Urinary bladder (tissue), 4 donors: ENCODE data around the gene MRPS15. TPM values are rescaled to one million over a fixed set of nuclear protein-coding genes. Genes with fewer than 3 reads are reported as not detected.

Source experiments
- DNase-seq: peaks from one replicate; pipeline ENCODE4 v3.0.0-alpha.2; 2015; ENCODE audit errors: extremely low spot score
- H3K27ac ChIP-seq: one replicate; pipeline ENCODE4 v1.5.1; 2013; ENCODE audit warnings: low read depth, mild to moderate bottlenecking, moderate library complexity
- H3K36me3 ChIP-seq: one replicate; pipeline ENCODE4 v1.6.1; 2013; ENCODE audit warnings: mild to moderate bottlenecking, moderate library complexity; ENCODE audit not compliant: insufficient read depth
- H3K4me1 ChIP-seq: one replicate; pipeline ENCODE4 v1.6.1; 2013; ENCODE audit warnings: mild to moderate bottlenecking, moderate library complexity; ENCODE audit not compliant: insufficient read depth
- H3K4me3 ChIP-seq: one replicate; pipeline ENCODE4 v1.5.1; 2013; ENCODE audit warnings: low read depth, low read length
- WGBS: extraction: QIAGEN DNeasy Blood & Tissue Kit; methylation state at CpG from one replicate; pipeline ENCODE4 v1.1.7; 2013; 5-methylcytosine and 5-hydroxymethylcytosine counted together
- polyA plus RNA-seq: library from polyadenylated mRNA; stranded (reverse); fragments of 200-250 nt; gene quantifications from one replicate; pipeline ENCODE4 v1.2.3, GENCODE V29; 2013
- small RNA-seq: library from RNA; depleted of rRNA; stranded (forward); fragments of <200 nt; gene quantifications from one replicate; pipeline ENCODE3, GENCODE V24; 2014
- total RNA-seq: library from RNA; depleted of rRNA; stranded (reverse); fragments of >200 nt; gene quantifications from one replicate; pipeline ENCODE4 v1.2.3, GENCODE V29; 2014
- donor health status: healthy with polysubstance abuse.
- donor health status: healthy.

MRPS15 gene
- total and polyA plus RNA-seq, 2 donors: 26.0 to 69.9 TPM

GRCh38 chr1:36417931-36418330 lies 46.3 kb downstream of the MRPS15 start:
- WGBS: 89% methylated on average over 9 of the region's 9 CpGs
- Histone ChIP-seq H3K4me3 (no peak overlapping the region), H3K27ac (no peak overlapping the region), H3K4me1 (no peaks in the 10 kb centered on the region), H3K36me3 (no peaks in the 10 kb centered on the region)
- DNase-seq: no peak

DNA sequence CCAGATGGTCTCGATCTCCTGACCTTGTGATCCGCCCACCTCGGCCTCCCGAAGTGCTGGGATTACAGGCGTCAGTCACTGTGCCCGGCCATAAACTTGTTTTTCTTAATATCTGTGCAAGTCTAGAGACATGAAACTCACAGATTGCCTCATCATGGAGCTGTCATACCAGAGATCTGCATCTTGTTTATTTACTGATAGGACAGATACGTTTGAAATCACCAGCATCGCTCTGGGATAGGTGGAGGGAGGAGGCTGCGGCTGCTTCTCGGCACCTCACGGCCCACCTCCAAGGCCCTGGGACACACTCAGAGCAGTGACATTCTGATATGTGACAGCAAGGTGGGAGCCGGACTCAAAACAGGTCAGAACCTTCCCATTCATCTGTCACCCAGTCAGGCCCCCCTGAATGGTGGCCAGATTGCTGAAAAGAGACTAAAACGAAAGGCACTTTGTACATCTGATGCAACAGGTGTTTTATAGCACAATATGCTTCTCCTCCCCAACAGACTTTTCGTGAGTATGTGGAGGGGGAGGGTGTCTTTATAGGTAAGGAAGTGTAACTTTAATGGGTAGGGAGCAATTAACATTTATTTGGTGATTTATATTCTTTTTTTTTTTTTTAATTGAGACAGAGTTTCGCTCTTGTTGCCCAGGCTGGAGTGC lies 48.4 kb downstream of the MRPS15 start:
- Histone ChIP-seq H3K4me1 (no peaks in the 10 kb centered on the region), H3K4me3 (no peak overlapping the region), H3K36me3 (no peaks in the 10 kb centered on the region), H3K27ac (no peak overlapping the region)
- DNase-seq: no peak
- WGBS: 80% methylated on average over 15 of the region's 15 CpGs

- WGBS: 88% methylated on average over 4 of the region's 4 CpGs
- no peak for DNase-seq
- Histone ChIP-seq H3K4me3 (no peak overlapping the region), H3K4me1 (no peaks in the 10 kb centered on the region), H3K27ac (no peak overlapping the region), H3K36me3 (no peaks in the 10 kb centered on the region)
Observed at GRCh38 chr1:36414384-36414783, 49.8 kb downstream of the MRPS15 start.

DNA sequence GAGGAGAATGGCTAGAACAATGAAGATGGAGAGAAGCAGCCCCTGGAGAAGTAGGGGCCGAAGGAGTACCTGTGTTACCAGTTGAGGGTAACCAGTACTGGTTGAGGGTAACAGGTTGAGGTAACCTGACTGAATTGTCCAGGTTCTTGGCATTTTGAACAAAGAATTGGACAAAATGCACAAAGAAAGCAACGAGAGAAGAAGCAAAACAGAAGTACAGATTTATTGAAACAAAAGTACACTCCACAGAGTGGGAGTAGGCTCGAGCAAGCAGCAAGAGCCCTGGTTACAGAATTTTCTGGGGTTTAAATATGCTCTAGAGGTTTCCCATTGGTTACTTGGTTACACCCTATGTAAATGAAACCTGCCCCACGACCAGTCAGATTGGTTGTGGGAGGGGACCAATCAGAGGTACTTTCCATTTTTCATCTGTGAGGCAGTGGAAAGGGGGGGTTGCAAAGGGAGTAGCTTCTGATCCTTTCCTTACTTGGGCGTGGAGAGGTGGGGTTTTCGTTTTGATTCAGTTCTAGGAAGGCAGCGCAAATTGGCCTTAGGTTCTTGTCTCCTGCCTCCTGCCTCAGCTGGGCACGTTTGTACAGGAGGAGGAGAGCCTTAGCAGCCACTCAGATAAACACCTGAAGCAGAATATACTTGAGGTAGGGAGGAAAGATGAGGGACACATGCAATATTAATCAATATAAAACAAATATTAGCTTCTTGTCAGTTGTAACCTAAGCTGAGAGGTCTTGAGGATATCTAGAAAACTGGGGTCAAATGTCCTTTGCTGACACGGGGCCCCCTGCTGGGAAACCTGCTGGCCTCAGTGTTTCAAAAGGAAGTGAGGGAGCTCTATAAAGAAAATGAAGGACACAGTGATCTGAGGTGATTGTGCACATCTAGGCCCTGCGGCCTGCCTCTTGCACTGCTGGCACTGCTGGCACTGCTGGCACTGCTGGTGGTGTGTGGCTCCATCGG lies 52.2 kb downstream of the MRPS15 start:
- 61% methylated on average over 11 of the region's 11 CpGs for WGBS

GRCh38 chr1:36408479-36408878 lies 55.7 kb downstream of the MRPS15 start:
- Histone ChIP-seq H3K4me3 (no peak overlapping the region), H3K36me3 (no peaks in the 10 kb centered on the region), H3K27ac (no peak overlapping the region), H3K4me1 (no peaks in the 10 kb centered on the region)
- 48% methylated on average over 2 of the region's 2 CpGs for WGBS
- DNase-seq: no peak

More for the DNA sequence above, 52.2 kb downstream of the MRPS15 start:
- H3K36me3 ChIP-seq: no peaks in the 10 kb centered on the region
- H3K4me1 ChIP-seq: no peaks in the 10 kb centered on the region
- H3K27ac ChIP-seq: no peak overlapping the region
- no peak overlapping the region for H3K4me3 ChIP-seq
- DNase-seq: no peak

GRCh38 chr1:36406440-36406839 lies 57.7 kb downstream of the MRPS15 start:
- no peak for DNase-seq
- 85% methylated on average over 1 of the region's 1 CpG for WGBS

More at GRCh38 chr1:36406440-36406839, 57.7 kb downstream of the MRPS15 start:
- Histone ChIP-seq H3K27ac (no peak overlapping the region), H3K4me3 (no peak overlapping the region), H3K36me3 (no peaks in the 10 kb centered on the region), H3K4me1 (no peaks in the 10 kb centered on the region)

Small RNA genes within 50 kb of the gene (small RNA-seq; reads per million reads assigned to genes)
- 0.98 reads per million, percentile 74 among the genes with 10 or more reads in this experiment for gene SNORA63C

Other genes starting within 250 kb of the MRPS15 start
- gene THRAP3, start 239.9 kb downstream of the MRPS15 start, total RNA-seq: 67.3 TPM
- 52.4 TPM for gene THRAP3, start 239.9 kb downstream of the MRPS15 start, polyA plus RNA-seq
- gene SH3D21, start 158.0 kb downstream of the MRPS15 start, total RNA-seq: 3.5 TPM
- 1.8 TPM for gene SH3D21, start 158.0 kb downstream of the MRPS15 start, polyA plus RNA-seq
- gene EVA1B, start 140.7 kb downstream of the MRPS15 start, total RNA-seq: 27.7 TPM
- 74.7 TPM for gene EVA1B, start 140.7 kb downstream of the MRPS15 start, polyA plus RNA-seq
- gene STK40, start 78.5 kb downstream of the MRPS15 start, total RNA-seq: 11.8 TPM
- gene STK40, start 78.5 kb downstream of the MRPS15 start, polyA plus RNA-seq: 73.5 TPM
- gene LSM10, start 66.5 kb downstream of the MRPS15 start, total RNA-seq: 4.1 TPM
- 78.9 TPM for gene LSM10, start 66.5 kb downstream of the MRPS15 start, polyA plus RNA-seq
- gene OSCP1, start 13.9 kb downstream of the MRPS15 start, total RNA-seq: 12.4 TPM
- 10.6 TPM for gene OSCP1, start 13.9 kb downstream of the MRPS15 start, polyA plus RNA-seq
- 5.3 TPM for gene CSF3R, start 18.5 kb upstream of the MRPS15 start, total RNA-seq
- 4.7 TPM for gene CSF3R, start 18.5 kb upstream of the MRPS15 start, polyA plus RNA-seq